HG03439 (cell line): ENCODE measurements around the gene RTN4RL2.

Experiments
- ATAC-seq: cut with Tn5 transposase; IDR thresholded peaks from one replicate; pipeline ENCODE4 v1.9.1; 2021; ENCODE audit warnings: mild to moderate bottlenecking, moderate library complexity; ENCODE audit not compliant: unreplicated experiment

RTN4RL2 gene

GRCh38 chr11:57460022-57460757, at the start of gene RTN4RL2:
TSS of gene RTN4RL2 (plus strand) at chr11:57460528. CDS start at chr11:57460866, 338 bp downstream.
- no peak for ATAC-seq

GRCh38 chr11:57413681-57414080, 46.6 kb upstream of the RTN4RL2 start:
- ATAC-seq, result no peak

- ATAC-seq, result no peak
Measured at GRCh38 chr11:57414612-57415212, 45.6 kb upstream of the RTN4RL2 start.

GRCh38 chr11:57416436-57416835, 43.9 kb upstream of the RTN4RL2 start:
- no peak for ATAC-seq

- ATAC-seq, result no peak
Measured at GRCh38 chr11:57417056-57417455, 43.3 kb upstream of the RTN4RL2 start.

- no peak for ATAC-seq
Measured at GRCh38 chr11:57418131-57418530, 42.2 kb upstream of the RTN4RL2 start.

GRCh38 chr11:57419146-57419545, 41.2 kb upstream of the RTN4RL2 start:
- ATAC-seq, result no peak

- no peak for ATAC-seq
Measured at GRCh38 chr11:57421066-57421465, 39.3 kb upstream of the RTN4RL2 start.

GRCh38 chr11:57421805-57422204, 38.5 kb upstream of the RTN4RL2 start:
- no peak for ATAC-seq

GRCh38 chr11:57422669-57423068, 37.7 kb upstream of the RTN4RL2 start:
- no peak for ATAC-seq

GRCh38 chr11:57424137-57424791, 36.1 kb upstream of the RTN4RL2 start:
- ATAC-seq, result no peak

- ATAC-seq, result peak; percentile 94
Measured at GRCh38 chr11:57424792-57425564, 35.4 kb upstream of the RTN4RL2 start.

GRCh38 chr11:57425565-57426438, 34.5 kb upstream of the RTN4RL2 start:
- ATAC-seq, result no peak

GRCh38 chr11:57426439-57426928, 33.8 kb upstream of the RTN4RL2 start:
- no peak for ATAC-seq

- ATAC-seq, result peak; percentile 50
Measured at GRCh38 chr11:57426929-57427726, 33.2 kb upstream of the RTN4RL2 start, which contains the start of gene SLC43A3. TSS of gene SLC43A3 (minus strand) at chr11:57427121. CDS start at chr11:57426172, 949 bp downstream.

GRCh38 chr11:57427727-57428082, 32.6 kb upstream of the RTN4RL2 start:
- no peak for ATAC-seq

- no peak for ATAC-seq
Measured at GRCh38 chr11:57428643-57429042, 31.7 kb upstream of the RTN4RL2 start.

- no peak for ATAC-seq
Measured at GRCh38 chr11:57429946-57430345, 30.4 kb upstream of the RTN4RL2 start.

GRCh38 chr11:57430952-57431351, 29.4 kb upstream of the RTN4RL2 start:
- ATAC-seq, result no peak
